ENCODE measurements around the gene CILP.
"Not testable (repeated sequence)": the region's sequence is repeated elsewhere in the genome, so short reads cannot be mapped to it uniquely, and the experiment has no call there.

Gene CILP

GRCh38 chr15:65210770-65211481 is at the start of gene CILP:
TSS of gene CILP (minus strand) at chr15:65211473. CDS start at chr15:65209755, 1,718 bp downstream.
- DNase-seq (ENCODE audit: low read depth): no peak

DNA sequence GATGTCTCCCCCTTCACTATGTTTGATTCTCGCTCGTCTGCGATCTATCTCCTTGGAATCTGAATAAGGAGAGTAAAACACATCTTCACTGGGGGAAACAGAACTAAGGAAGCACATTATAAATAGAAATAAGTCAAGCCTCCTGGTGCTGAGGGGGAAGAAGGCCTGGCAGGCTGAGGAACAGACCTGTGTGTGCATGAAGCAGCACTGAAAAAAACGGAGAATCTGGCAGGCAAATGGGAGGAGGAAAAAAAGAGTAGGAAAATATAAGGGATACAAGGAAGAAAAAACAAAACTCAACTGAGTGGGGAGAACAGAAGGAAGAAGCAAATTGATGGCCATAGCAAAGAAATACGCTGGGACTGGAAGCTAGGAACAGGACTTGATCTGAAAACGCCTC is 49.7 kb upstream of the CILP start:
- no peak for DNase-seq (ENCODE audit: low read depth)

GRCh38 chr15:65259367-65259797 is 48.1 kb upstream of the CILP start:
- DNase-seq (ENCODE audit: low read depth): no peak

- DNase-seq (ENCODE audit: low read depth): no peak
These were observed 47.3 kb upstream of the CILP start for GRCh38 chr15:65258375-65259262.

DNA sequence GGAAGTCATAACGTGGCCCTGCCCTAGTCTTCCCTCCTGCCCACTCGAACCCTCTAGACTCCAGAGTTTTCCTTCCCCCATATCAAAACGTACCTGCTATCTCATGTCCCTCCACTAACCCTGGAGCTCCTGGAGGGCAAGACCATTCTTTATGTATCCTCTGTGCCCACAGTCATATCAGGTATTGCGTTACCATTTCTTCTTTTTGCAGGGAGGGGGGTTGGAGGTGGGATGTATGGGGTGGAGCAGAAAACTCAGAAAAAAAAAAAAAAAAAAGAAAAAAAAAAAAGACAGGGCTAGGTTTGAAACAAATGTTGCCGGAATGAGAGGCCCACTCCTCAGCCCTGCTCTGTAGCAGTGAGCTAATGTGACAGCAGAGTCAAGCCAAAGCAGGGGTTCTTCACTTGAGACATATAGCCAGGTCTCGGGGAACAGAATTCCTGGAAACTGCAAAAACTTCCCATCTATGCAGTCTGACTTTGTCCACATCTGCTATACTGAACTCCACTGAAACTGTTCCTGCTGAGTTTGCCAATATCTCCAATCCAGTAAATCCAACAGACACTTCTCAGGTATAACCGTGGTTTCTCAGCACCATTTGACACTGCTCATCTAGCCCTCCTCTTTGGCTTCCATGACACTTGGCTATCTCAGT is 44.3 kb upstream of the CILP start:
- DNase-seq (ENCODE audit: low read depth): no peak

- DNase-seq (ENCODE audit: low read depth): no peak
These were observed 43.5 kb upstream of the CILP start for GRCh38 chr15:65254758-65255157.

DNA sequence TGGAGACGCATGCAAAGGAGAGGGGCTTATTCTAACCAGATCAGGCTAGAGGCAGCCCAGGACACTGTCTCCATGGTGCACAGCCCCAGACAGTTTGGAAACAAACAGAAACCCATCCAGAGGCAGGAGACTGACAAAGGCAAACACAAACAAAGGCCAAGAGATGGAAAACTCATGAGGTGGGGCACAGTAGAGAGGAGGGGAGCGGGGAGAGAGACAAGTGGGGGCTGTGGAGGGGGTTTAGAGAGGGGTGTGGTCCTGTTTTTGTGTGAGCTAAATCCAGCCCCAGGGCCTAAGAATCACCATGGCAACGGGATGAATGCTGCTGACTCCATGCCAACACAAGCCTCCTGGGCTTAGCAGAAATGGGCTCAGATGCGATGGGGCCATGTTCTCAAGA is 43.1 kb upstream of the CILP start:
- no peak for DNase-seq (ENCODE audit: low read depth)

- DNase-seq (ENCODE audit: low read depth): peak; percentile 61
These were observed 38.4 kb upstream of the CILP start for GRCh38 chr15:65249641-65250040.

- no peak for DNase-seq (ENCODE audit: low read depth)
These were observed 37.4 kb upstream of the CILP start for GRCh38 chr15:65248511-65249255.

GRCh38 chr15:65246939-65247338 is 35.7 kb upstream of the CILP start:
- DNase-seq (ENCODE audit: low read depth): no peak

DNA sequence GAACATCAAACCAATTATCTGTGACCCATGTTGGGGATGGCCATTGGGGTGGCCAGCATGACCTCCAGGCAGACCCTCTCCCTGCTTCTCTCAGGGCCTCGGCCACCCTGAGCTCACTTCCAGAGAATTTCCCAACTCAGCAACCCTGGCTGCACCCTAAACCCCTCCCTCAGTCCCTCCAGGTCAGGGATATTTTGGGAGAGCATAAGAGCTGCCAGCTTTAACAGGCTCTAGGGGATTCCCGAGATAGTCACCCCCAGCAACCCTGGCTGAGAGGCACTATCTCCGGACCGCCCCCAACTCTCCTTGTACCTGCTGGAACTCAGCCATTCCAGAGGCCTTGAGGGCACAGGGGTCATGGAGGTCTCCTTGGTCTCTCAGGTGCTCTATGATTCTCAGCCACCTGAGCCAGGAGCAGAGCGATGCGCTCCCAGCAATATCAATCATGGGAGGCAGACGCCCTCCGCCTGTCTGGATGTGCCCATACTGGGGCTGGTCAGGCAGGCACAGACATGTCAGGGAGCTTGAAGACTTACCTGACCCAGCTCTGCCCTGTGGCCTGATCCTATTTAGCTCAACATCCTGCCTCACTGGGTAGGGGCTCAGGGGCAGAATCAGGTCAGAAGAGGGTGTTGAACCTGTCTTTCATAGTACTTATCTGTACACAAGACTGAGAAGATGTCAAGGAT is 34.9 kb upstream of the CILP start:
- DNase-seq (ENCODE audit: low read depth): no peak

DNA sequence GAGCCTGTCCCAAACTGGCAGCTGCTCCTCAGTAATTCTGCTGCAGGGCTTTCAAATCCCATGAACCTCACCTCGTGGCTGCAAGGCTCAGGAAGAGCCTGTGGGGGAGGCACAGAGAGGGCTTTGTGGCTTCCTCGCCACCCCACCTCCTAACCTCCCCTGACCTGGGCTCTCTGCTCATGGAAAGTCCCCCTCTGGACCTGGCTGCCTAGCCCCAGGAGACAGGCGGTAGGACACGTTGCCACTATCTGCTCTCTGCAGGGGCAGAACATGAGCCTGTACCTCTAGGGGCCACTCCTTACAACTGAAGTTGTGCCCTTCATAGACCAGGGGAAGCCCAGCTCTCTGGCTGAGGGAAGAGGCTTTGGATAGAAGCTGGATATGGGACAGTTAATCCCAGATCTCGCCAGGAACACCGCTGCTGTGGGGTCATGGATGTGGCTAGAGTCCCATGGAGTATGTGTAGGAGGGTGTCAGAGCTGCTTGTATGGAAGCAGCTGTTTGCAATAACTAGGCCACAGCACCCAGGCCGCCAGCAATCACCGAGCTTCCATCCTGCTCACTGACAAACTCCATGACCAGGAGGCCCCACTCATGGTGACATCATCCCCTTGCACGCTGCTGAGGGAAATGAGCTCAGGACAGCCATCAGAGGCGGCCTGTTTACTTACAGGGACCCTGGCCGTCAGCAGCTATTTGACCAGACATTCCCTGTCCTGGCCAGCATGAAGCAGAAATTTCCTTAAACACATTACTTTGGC is 34.0 kb upstream of the CILP start:
- DNase-seq (ENCODE audit: low read depth): no peak

GRCh38 chr15:65244638-65245037 is 33.4 kb upstream of the CILP start:
- DNase-seq (ENCODE audit: low read depth): no peak

DNA sequence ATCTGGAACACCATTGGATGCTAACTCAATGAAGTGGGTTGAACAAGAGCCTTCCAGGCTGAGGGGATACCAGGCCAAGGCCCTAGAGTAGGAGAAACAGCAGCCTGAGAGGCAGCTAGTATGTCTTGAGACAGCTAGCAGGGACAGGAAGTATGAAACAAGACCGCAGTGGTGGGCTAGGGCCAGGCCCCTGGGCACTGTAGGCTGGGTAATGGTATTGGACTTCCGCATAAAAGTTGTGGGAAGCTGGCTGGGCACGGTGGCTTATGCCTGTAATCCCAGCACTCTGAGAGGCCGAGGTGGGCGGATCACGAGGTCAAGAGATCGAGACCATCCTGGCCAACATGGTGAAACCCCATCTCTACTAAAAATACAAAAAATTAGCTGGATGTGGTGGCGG is 25.2 kb upstream of the CILP start:
- DNase-seq (ENCODE audit: low read depth): not testable (repeated sequence)

- DNase-seq (ENCODE audit: low read depth): no peak
These were observed 22.4 kb upstream of the CILP start for GRCh38 chr15:65233696-65234095.

- DNase-seq (ENCODE audit: low read depth): no peak
These were observed 21.2 kb upstream of the CILP start for GRCh38 chr15:65232520-65232919.

GRCh38 chr15:65231306-65231705 is 20.0 kb upstream of the CILP start:
- DNase-seq (ENCODE audit: low read depth): no peak

GRCh38 chr15:65226901-65227300 is 15.6 kb upstream of the CILP start:
- not testable (repeated sequence) for DNase-seq (ENCODE audit: low read depth)

DNA sequence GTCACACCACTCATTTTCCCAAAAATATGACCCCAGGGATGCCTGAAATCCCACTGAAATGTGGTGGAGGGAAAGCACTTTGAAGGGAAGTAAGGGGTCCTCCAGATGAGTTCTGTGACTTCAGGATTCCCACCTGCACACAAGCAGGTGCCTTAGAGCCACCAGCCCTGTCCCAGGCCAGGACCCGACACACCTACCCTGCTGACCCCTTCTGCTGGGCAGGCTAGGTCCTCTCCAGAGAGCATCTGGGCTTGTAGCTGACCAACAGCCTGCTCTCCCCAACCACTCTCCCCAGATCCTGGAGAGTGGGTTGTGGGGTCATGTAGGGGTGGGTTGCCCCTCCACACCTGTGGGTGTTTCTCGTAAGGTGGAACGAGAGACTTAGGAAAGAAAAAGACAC is 14.9 kb upstream of the CILP start:
- DNase-seq (ENCODE audit: low read depth): no peak

DNA sequence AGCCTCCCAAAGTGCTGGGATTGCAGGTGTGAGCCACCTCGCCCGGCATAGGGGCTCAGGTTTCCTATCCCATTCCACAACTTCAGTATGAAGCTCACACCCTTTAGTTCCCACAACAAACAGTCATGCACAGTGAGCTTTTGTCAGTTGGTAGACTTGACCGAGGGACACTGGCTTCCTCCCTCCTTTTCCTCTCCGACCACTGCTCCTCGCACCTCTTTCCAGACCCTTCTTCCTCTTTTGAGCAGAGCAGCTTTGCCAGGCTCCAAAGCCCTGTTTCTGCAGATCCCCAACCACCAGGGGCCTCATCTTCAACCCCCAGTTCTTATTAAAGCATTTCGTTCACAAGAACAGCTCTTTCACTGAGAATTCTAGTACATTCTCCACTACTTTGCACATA is 12.7 kb upstream of the CILP start:
- DNase-seq (ENCODE audit: low read depth): no peak

- DNase-seq (ENCODE audit: low read depth): no peak
These were observed 11.6 kb upstream of the CILP start for GRCh38 chr15:65222891-65223290.

Measured in stimulated activated CD4-positive, alpha-beta T cell treated with anti-CD3 and anti-CD28 coated beads, Interleukin-2, amount 100 ng/mL, for 4 hours (primary cell).